Suppressor macrophage (primary cell): ENCODE results near the gene GPATCH4.
"Not testable (repeated sequence)": the region's sequence is repeated elsewhere in the genome, so short reads cannot be mapped to it uniquely, and the experiment has no call there.

Source experiments
- DNase-seq, 4 experiments: peaks; one replicate each; pipeline ENCODE4 v3.0.0-alpha.2; 2020 to 2022
- total RNA-seq, 17 experiments: gene quantifications; one replicate each; lab custom pipeline; 2026; ENCODE audit warnings: mixed read lengths in 6 of 17, inconsistent platforms in 3 of 17; lab: John Stamatoyannopoulos, UW

The GPATCH4 gene
- 4.4 to 37.4 (median 13.2) reads per million in 17 experiments for total RNA-seq

- peak; percentile 85 to 91 (median 88) for DNase-seq
Measured at GRCh38 chr1:156601122-156601830, at the start of gene GPATCH4. TSS of gene GPATCH4 (minus strand) at chr1:156601479.

GRCh38 chr1:156648951-156649350 is 47.7 kb upstream of the GPATCH4 start:
- no peak for DNase-seq

- no peak for DNase-seq
Measured at GRCh38 chr1:156648496-156648895, 47.2 kb upstream of the GPATCH4 start.

- DNase-seq: no peak
Measured at GRCh38 chr1:156647351-156647750, 46.1 kb upstream of the GPATCH4 start.

- DNase-seq: no peak
Measured at GRCh38 chr1:156646738-156647211, 45.5 kb upstream of the GPATCH4 start.

- no peak for DNase-seq
Measured at GRCh38 chr1:156645666-156646065, 44.4 kb upstream of the GPATCH4 start.

- no peak for DNase-seq
Measured at GRCh38 chr1:156645056-156645455, 43.8 kb upstream of the GPATCH4 start.

- DNase-seq: no peak
Measured at GRCh38 chr1:156644640-156645039, 43.4 kb upstream of the GPATCH4 start.

- DNase-seq: no peak
Measured at GRCh38 chr1:156644146-156644545, 42.9 kb upstream of the GPATCH4 start.

- DNase-seq: peak; percentile 55 to 70 (median 66)
Measured at GRCh38 chr1:156643778-156644092, 42.5 kb upstream of the GPATCH4 start.

- no peak for DNase-seq
Measured at GRCh38 chr1:156643049-156643777, 41.9 kb upstream of the GPATCH4 start.

- DNase-seq: no peak
Measured at GRCh38 chr1:156642265-156643048, 41.2 kb upstream of the GPATCH4 start.

GRCh38 chr1:156641761-156642264 is 40.5 kb upstream of the GPATCH4 start, which contains the start of gene BCAN:
TSS of gene BCAN (plus strand) at chr1:156642117. CDS start at chr1:156646055, 3,938 bp downstream.
- peak in 2 of 4 experiments; percentile 19 to 50 for DNase-seq

- no peak for DNase-seq
Measured at GRCh38 chr1:156640842-156641706, 39.8 kb upstream of the GPATCH4 start.

GRCh38 chr1:156639601-156640101 is 38.4 kb upstream of the GPATCH4 start:
- DNase-seq: no peak

GRCh38 chr1:156638189-156638985 is 37.1 kb upstream of the GPATCH4 start:
- DNase-seq: no peak

GRCh38 chr1:156632355-156632754 is 31.1 kb upstream of the GPATCH4 start:
- DNase-seq: no peak

- not testable (repeated sequence) for DNase-seq
Measured at GRCh38 chr1:156631152-156631551, 29.9 kb upstream of the GPATCH4 start.

GRCh38 chr1:156629823-156630449 is 28.7 kb upstream of the GPATCH4 start:
- no peak for DNase-seq

GRCh38 chr1:156627313-156627880 is 26.1 kb upstream of the GPATCH4 start:
- DNase-seq: peak; percentile 63 to 76 (median 72)
